Calu3 (cell line): ENCODE results near the gene C20orf141. TPM values are rescaled to one million over a fixed set of nuclear protein-coding genes. Genes with fewer than 3 reads are reported as not detected.

Experiments used
- BruUV-seq: library from RNA; stranded (reverse); fragments of 400-500 nt; replicated peaks from 2 replicates; lab custom pipeline; 2021; lab: Mats Ljungman, UMichigan
- CTCF ChIA-PET: fragments of 300-600 bp; sonication (Branson Sonifier 250); formaldehyde crosslinking; loops from one replicate; lab custom pipeline; 2022; ENCODE audit warnings: antibody characterized with exemption; lab: Charles Lee
- DNase-seq: peaks from one replicate; pipeline ENCODE4 v3.0.0; 2022
- H3K27ac Mint-ChIP-seq: one replicate; pipeline ENCODE4 v1.8.0; 2022; ENCODE audit warnings: mixed read lengths; ENCODE audit not compliant: unreplicated experiment
- H3K27me3 Mint-ChIP-seq: one replicate; pipeline ENCODE4 v1.8.0; 2022; ENCODE audit warnings: mixed read lengths; ENCODE audit not compliant: unreplicated experiment
- H3K36me3 Mint-ChIP-seq: one replicate; pipeline ENCODE4 v1.8.0; 2022; ENCODE audit warnings: mild to moderate bottlenecking, moderate library complexity, mixed read lengths; ENCODE audit not compliant: insufficient read depth, unreplicated experiment
- H3K4me1 Mint-ChIP-seq: one replicate; pipeline ENCODE4 v1.8.0; 2022; ENCODE audit warnings: mild to moderate bottlenecking, low read depth, mixed read lengths; ENCODE audit not compliant: unreplicated experiment
- H3K4me3 Mint-ChIP-seq: one replicate; pipeline ENCODE4 v1.8.0; 2022; ENCODE audit warnings: mild to moderate bottlenecking, low read depth, moderate library complexity, mixed read lengths; ENCODE audit not compliant: unreplicated experiment
- H3K9me3 Mint-ChIP-seq: one replicate; pipeline ENCODE4 v1.8.0; 2022; ENCODE audit warnings: low read depth, mixed read lengths; ENCODE audit not compliant: unreplicated experiment
- intact Hi-C: fragments of 100-400 bp; cut with micrococcal nuclease; formaldehyde crosslinking; loops from one replicate; pipeline ENCODE4 v1.10.0; 2022; ENCODE audit not compliant: unreplicated experiment
- total RNA-seq: library from RNA; stranded (reverse); gene quantifications from 2 replicates; pipeline ENCODE4 v1.2.3, GENCODE V29; 2022
- TF ChIP-seq, protein P1 (sequence below): fragments of 200-600 bp; IDR thresholded peaks from one replicate; pipeline ENCODE4 v1.8.0; 2022; ENCODE audit warnings: antibody characterized with exemption; ENCODE audit not compliant: unreplicated experiment

The C20orf141 gene
- total RNA-seq, 1 experiment from 2014 or later = not detected

- DNase-seq = no peak
- Mint-ChIP-seq H3K4me3 (no peak overlapping the region), H3K9me3 (no peaks in the 10 kb centered on the region), H3K36me3 (peaks cover 9% of the 10 kb centered on the region), H3K27me3 (peaks cover 98% of the 10 kb centered on the region), H3K4me1 (peaks cover 5% of the 10 kb centered on the region), H3K27ac (no peak overlapping the region)
- BruUV-seq = no TSS peak
- TF ChIP-seq, protein P1, sequence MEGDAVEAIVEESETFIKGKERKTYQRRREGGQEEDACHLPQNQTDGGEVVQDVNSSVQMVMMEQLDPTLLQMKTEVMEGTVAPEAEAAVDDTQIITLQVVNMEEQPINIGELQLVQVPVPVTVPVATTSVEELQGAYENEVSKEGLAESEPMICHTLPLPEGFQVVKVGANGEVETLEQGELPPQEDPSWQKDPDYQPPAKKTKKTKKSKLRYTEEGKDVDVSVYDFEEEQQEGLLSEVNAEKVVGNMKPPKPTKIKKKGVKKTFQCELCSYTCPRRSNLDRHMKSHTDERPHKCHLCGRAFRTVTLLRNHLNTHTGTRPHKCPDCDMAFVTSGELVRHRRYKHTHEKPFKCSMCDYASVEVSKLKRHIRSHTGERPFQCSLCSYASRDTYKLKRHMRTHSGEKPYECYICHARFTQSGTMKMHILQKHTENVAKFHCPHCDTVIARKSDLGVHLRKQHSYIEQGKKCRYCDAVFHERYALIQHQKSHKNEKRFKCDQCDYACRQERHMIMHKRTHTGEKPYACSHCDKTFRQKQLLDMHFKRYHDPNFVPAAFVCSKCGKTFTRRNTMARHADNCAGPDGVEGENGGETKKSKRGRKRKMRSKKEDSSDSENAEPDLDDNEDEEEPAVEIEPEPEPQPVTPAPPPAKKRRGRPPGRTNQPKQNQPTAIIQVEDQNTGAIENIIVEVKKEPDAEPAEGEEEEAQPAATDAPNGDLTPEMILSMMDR = no peak
- intact Hi-C loops = no loop called here
- CTCF ChIA-PET = no interaction called here
These were observed 19.8 kb upstream of the C20orf141 start for GRCh38 chr20:2794866-2795447.

DNA sequence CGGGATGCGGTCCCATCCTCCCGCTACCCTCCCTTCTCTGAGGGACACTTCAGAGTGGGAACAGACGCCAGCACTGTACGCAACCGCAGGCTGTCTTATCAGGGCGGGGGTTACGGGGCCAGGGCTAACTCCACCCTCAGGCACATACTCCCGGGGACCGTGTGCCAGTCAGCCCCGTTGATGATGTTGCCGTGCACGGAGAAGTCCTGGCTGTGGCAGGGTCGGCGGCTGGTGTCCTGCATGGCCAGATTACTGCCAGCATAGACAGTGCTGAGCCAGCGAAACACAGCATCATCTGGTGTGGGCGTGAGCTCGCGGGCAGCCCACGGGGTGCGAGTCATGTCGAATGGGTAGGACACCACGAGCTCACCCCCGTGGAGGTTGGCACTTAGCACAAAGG, 19.3 kb upstream of the C20orf141 start:
- H3K4me3 Mint-ChIP-seq = no peak overlapping the region
- H3K9me3 Mint-ChIP-seq = no peaks in the 10 kb centered on the region
- peaks cover 98% of the 10 kb centered on the region for H3K27me3 Mint-ChIP-seq
- BruUV-seq = no TSS peak
- no peak overlapping the region for H3K27ac Mint-ChIP-seq
- H3K36me3 Mint-ChIP-seq = peaks cover 11% of the 10 kb centered on the region
- TF ChIP-seq, protein P1 = no peak
- intact Hi-C loops = no loop called here
- peaks cover 10% of the 10 kb centered on the region for H3K4me1 Mint-ChIP-seq
- DNase-seq = no peak
- CTCF ChIA-PET = no interaction called here

GRCh38 chr20:2796011-2796660, 18.7 kb upstream of the C20orf141 start:
- Mint-ChIP-seq H3K27ac (no peak overlapping the region), H3K27me3 (peaks cover 99% of the 10 kb centered on the region), H3K4me1 (peaks cover 16% of the 10 kb centered on the region), H3K36me3 (peaks cover 11% of the 10 kb centered on the region), H3K9me3 (no peaks in the 10 kb centered on the region), H3K4me3 (no peak overlapping the region)
- no TSS peak for BruUV-seq
- intact Hi-C loops = no loop called here
- TF ChIP-seq, protein P1 = no peak
- CTCF ChIA-PET = no interaction called here
- DNase-seq = no peak

DNA sequence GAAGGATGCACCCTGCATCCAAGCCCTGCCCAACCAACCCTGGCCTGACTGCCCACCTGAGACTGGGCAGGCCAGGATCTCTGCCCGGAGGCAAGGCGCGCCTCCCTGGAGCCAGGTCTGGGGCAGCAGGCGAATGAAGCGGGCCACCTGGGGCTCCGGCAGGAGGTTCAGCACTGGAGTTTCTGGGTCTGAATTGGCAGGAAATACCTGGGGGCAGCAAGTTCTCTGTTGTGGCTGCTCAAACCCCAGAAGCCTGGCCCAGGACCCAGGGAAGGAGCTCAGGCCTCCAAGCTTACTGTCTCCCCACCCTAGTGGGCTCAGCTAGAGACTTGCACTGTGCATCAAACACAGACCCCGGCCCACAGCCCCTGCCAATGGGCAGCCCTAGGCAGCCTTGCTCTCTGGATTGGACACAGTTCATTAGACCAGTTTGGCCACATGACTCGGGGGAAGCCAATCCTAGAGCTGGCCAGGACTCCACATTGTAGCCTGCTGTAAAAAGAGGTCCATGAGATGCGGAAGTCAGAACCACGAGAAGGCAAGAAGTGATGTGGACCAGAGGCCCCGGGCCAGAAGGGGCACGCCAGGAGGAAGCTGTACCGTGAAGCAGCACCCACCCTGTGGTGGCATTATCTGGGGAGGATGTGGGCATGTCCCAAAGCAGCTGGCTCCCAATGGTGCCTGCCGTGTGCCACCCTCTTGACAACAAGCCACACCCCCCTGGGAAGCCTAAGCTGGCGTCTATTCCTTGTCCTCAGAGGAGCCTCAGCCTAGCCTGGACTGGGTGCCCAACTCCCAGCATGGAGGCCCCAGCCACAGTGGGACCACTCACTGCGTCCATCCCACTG, 17.4 kb upstream of the C20orf141 start:
- H3K9me3 Mint-ChIP-seq = no peaks in the 10 kb centered on the region
- intact Hi-C loops = no loop called here
- H3K4me1 Mint-ChIP-seq = peaks cover 20% of the 10 kb centered on the region
- BruUV-seq = no TSS peak
- H3K27ac Mint-ChIP-seq = no peak overlapping the region
- no peak overlapping the region for H3K4me3 Mint-ChIP-seq
- TF ChIP-seq, protein P1 = no peak
- H3K36me3 Mint-ChIP-seq = peaks cover 11% of the 10 kb centered on the region
- CTCF ChIA-PET = no interaction called here
- H3K27me3 Mint-ChIP-seq = peaks cover 99% of the 10 kb centered on the region
- no peak for DNase-seq
